ENCODE measurements around the gene SERINC5.

GRCh38 chr5:80289320-80289719, 33.5 kb upstream of the SERINC5 start:
- TF ChIP-seq CTCF (IDR thresholded peaks at IDR 0.05) (no peak), POLR2A (IDR thresholded peaks at IDR 0.05) (no peak)

Data from testis (tissue), 2 donors.